ENCODE results near the gene NUP210. TPM values are rescaled to one million over a fixed set of nuclear protein-coding genes. Genes with fewer than 3 reads are reported as not detected.

The NUP210 gene
- total RNA-seq, 4 donors from 2014 or later, result 11.6 to 81.7 (median 29.8) TPM

DNA sequence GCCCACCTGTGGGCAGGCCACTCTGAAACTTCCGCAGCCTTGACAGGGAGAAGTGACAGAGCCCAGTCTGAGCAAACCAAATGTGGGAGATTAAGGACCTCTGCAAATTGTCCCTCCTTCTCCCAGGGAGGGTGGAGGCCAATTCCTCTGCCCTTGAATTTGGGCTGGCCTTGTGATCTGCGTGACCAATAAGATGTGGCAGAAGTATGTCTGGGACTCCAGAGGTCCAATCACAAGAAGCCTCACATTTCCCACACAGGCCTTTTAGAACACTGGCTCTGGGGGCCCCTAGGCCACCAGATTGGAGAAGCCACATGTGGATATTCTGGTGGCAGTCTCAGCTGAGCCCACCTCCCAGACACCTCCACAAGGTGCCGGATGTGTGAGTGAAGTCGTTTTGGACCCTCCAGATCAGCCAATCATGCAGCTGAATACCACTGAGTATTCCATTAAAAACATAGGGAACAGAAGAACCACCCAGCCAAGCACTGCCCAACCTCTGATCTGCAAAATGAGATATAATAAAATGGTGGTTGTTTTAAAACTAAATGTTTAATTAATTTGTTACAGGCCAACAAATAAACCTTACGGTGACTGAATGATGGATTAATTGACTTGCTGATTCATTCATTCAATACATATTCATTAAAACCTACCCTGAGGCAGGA, 150.3 kb downstream of the NUP210 start:
- TF ChIP-seq POLR2A (IDR thresholded peaks at IDR 0.05), result no peak
- TF ChIP-seq, protein P1, sequence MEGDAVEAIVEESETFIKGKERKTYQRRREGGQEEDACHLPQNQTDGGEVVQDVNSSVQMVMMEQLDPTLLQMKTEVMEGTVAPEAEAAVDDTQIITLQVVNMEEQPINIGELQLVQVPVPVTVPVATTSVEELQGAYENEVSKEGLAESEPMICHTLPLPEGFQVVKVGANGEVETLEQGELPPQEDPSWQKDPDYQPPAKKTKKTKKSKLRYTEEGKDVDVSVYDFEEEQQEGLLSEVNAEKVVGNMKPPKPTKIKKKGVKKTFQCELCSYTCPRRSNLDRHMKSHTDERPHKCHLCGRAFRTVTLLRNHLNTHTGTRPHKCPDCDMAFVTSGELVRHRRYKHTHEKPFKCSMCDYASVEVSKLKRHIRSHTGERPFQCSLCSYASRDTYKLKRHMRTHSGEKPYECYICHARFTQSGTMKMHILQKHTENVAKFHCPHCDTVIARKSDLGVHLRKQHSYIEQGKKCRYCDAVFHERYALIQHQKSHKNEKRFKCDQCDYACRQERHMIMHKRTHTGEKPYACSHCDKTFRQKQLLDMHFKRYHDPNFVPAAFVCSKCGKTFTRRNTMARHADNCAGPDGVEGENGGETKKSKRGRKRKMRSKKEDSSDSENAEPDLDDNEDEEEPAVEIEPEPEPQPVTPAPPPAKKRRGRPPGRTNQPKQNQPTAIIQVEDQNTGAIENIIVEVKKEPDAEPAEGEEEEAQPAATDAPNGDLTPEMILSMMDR (IDR thresholded peaks at IDR 0.05), result no peak
- no peak overlapping the region for H3K27ac ChIP-seq
- no peaks in the 10 kb centered on the region for H3K4me1 ChIP-seq
- no peaks in the 10 kb centered on the region for H3K27me3 ChIP-seq
- DNase-seq, result no peak
- no peak overlapping the region for H3K4me3 ChIP-seq
- no peaks in the 10 kb centered on the region for H3K36me3 ChIP-seq
- no peaks in the 10 kb centered on the region for H3K9me3 ChIP-seq

GRCh38 chr3:13268961-13269441, 151.1 kb downstream of the NUP210 start:
- Histone ChIP-seq H3K36me3 (no peaks in the 10 kb centered on the region), H3K27ac (no peak overlapping the region), H3K4me1 (no peaks in the 10 kb centered on the region), H3K27me3 (no peaks in the 10 kb centered on the region), H3K9me3 (no peaks in the 10 kb centered on the region), H3K4me3 (no peak overlapping the region)
- peak in 1 of 3 donors; percentile 12 for DNase-seq
- TF ChIP-seq, protein P1 (IDR thresholded peaks at IDR 0.05), result no peak
- no peak for TF ChIP-seq POLR2A (IDR thresholded peaks at IDR 0.05)

DNA sequence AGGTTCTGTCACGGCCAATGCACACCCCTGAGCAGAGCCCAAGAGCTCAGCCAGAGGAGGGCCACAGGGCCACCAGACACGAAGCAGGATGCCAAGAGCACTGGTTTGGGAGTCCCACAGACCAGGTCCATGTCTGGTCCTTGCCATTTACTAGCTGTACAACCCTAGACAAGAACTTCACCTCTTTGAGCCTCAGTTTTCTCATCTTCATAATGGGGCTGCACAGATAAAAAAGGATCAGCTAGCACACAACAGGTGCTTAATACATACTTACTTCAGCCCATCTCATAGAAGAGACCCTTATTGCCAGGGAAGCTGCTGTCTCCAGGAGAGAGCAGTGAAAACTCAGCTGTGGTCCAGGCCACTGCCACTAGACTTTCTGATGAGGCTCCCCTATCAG, 152.0 kb downstream of the NUP210 start:
- Histone ChIP-seq H3K27me3 (no peaks in the 10 kb centered on the region), H3K4me3 (no peak overlapping the region), H3K27ac (no peak overlapping the region), H3K9me3 (no peaks in the 10 kb centered on the region), H3K4me1 (no peaks in the 10 kb centered on the region), H3K36me3 (no peaks in the 10 kb centered on the region)
- TF ChIP-seq, protein P1 (IDR thresholded peaks at IDR 0.05), result no peak
- no peak for TF ChIP-seq POLR2A (IDR thresholded peaks at IDR 0.05)
- DNase-seq, result peak in 1 of 3 donors; percentile 4

- no peak overlapping the region for H3K27ac ChIP-seq
- no peaks in the 10 kb centered on the region for H3K27me3 ChIP-seq
- no peak overlapping the region for H3K4me3 ChIP-seq
- H3K9me3 ChIP-seq, result no peaks in the 10 kb centered on the region
- H3K36me3 ChIP-seq, result no peaks in the 10 kb centered on the region
- TF ChIP-seq, protein P1 (IDR thresholded peaks at IDR 0.05), result no peak
- no peak for TF ChIP-seq POLR2A (IDR thresholded peaks at IDR 0.05)
- DNase-seq, result no peak
- no peaks in the 10 kb centered on the region for H3K4me1 ChIP-seq
Observed at GRCh38 chr3:13266651-13267362, 153.3 kb downstream of the NUP210 start.

Small RNAs within 50 kb of the gene (small RNA-seq; reads per million reads assigned to genes)
- 0 reads per million in 2 donors for gene AC027124.2

Other genes with a start within 250 kb of the NUP210 start
- gene HDAC11, start 60.0 kb upstream of the NUP210 start, total RNA-seq, result 10 to 100 TPM; 17.7 to 28.5 (median 21.3) TPM
- 10 to 100 TPM; 20.6 to 51.2 (median 32.8) TPM for gene FBLN2, start 128.8 kb upstream of the NUP210 start, total RNA-seq